Stimulated activated naive B cell treated with anti-CD40 and anti-IgM and Interleukin-4, amounts not matched to agents 10 μg/mL and 1 μg/mL and 100 μg/mL, for 72 hours (primary cell): Measurements from ENCODE around the gene PBX3.

Experiments
- ATAC-seq, 2 donors: fragments of 150-1000 bp; cut with Tn5 transposase; replicated peaks; 2 replicates each; pipeline ENCODE4 v1.10.0; 2021; ENCODE audit warnings: moderate library complexity in 1 of 2
- DNase-seq: peaks from one replicate; pipeline ENCODE4 v3.0.0; 2021
- H3K27ac Mint-ChIP-seq: one replicate; pipeline ENCODE4 v1.8.0; 2022; ENCODE audit warnings: mild to moderate bottlenecking, mixed read lengths
- H3K27me3 Mint-ChIP-seq, 2 donors: one replicate each; pipeline ENCODE4 v1.8.0; 2022; ENCODE audit warnings: mixed read lengths in 2 of 2
- H3K36me3 Mint-ChIP-seq, 2 donors: one replicate each; pipeline ENCODE4 v1.8.0; 2022; ENCODE audit warnings: mixed read lengths in 2 of 2, mild to moderate bottlenecking in 1 of 2
- H3K4me1 Mint-ChIP-seq, 2 donors: one replicate each; pipeline ENCODE4 v1.8.0; 2022; ENCODE audit warnings: mixed read lengths in 2 of 2, mild to moderate bottlenecking in 1 of 2
- H3K4me3 Mint-ChIP-seq, 2 donors: one replicate each; pipeline ENCODE4 v1.8.0; 2022; ENCODE audit warnings: mild to moderate bottlenecking in 2 of 2, mixed read lengths in 2 of 2, moderate library complexity in 1 of 2
- H3K9me3 Mint-ChIP-seq, 2 donors: one replicate each; pipeline ENCODE4 v1.8.0; 2022; ENCODE audit warnings: mixed read lengths in 2 of 2, mild to moderate bottlenecking in 1 of 2

PBX3 gene

DNA sequence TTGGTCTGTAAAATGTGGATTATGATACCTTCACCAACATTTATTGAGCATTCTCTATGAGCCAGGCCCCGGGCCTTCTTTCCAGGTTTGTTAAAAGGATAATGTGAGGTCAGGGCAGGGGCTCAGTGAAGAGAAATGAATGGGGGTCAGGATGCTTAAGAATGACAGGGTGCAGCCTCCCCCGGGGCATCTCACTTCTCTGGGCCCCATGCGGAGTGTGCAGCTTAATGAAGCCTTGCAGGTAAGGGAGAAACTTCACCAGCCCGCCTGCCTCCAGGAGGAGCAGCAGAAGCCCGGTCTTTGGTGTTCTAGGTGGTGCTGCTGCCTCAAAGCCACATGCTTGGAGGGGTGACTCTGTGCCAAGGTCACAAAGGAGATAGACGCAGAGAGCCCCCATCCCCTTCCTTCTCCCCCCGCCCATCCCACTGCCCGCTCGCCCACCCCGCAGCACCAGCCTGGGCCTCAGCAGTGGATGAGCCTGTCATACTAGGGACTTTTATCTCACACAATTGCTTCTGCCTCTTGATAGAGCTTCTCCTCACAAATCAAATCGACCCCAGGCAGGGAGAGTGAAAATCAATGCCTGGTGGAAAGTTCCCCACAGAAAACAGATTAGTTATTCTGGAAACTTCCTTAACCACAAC, 244.8 kb downstream of the PBX3 start:
- no peaks in the 10 kb centered on the region for H3K4me1 Mint-ChIP-seq
- no peak for ATAC-seq
- H3K27ac Mint-ChIP-seq, result no peak overlapping the region
- DNase-seq, result no peak
- H3K36me3 Mint-ChIP-seq, result no peaks in the 10 kb centered on the region
- H3K9me3 Mint-ChIP-seq, result no peaks in the 10 kb centered on the region
- peaks cover 13 to 16% of the 10 kb centered on the region in 2 donors for H3K27me3 Mint-ChIP-seq
- H3K4me3 Mint-ChIP-seq, result no peak overlapping the region

DNA sequence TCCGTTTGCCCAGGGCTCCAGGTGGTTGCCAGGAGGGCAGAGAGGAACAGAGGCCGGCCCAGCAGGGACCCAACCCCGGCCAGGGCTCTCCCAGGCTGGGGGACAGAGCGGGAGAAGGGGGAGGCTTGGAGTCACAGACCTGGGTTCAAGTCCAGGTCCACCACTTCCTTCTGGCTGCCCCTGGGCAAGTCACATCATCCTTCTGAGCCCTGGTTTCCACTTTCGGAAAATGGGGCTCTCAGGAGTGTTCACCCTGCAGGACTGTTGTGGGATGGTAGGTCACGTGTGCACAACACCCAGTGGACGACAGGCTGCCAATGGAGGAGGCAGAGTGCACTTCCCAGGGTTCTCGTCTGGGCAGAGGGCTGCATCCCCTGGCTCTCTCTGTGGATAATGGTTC, 245.4 kb downstream of the PBX3 start:
- H3K27ac Mint-ChIP-seq, result no peak overlapping the region
- no peaks in the 10 kb centered on the region for H3K9me3 Mint-ChIP-seq
- H3K27me3 Mint-ChIP-seq, result peaks cover 12 to 18% of the 10 kb centered on the region in 2 donors
- no peak overlapping the region for H3K4me3 Mint-ChIP-seq
- no peak for DNase-seq
- H3K36me3 Mint-ChIP-seq, result no peaks in the 10 kb centered on the region
- ATAC-seq, result no peak
- no peaks in the 10 kb centered on the region for H3K4me1 Mint-ChIP-seq

GRCh38 chr9:125993466-125993865, 246.3 kb downstream of the PBX3 start:
- Mint-ChIP-seq H3K4me1 (no peaks in the 10 kb centered on the region), H3K9me3 (no peaks in the 10 kb centered on the region), H3K36me3 (no peaks in the 10 kb centered on the region), H3K27me3 (peaks cover 11 to 18% of the 10 kb centered on the region in 2 donors), H3K4me3 (no peak overlapping the region), H3K27ac (no peak overlapping the region)
- no peak for ATAC-seq
- no peak for DNase-seq

- Mint-ChIP-seq H3K27ac (no peak overlapping the region), H3K27me3 (peaks cover 7 to 18% of the 10 kb centered on the region in 2 donors), H3K4me1 (no peaks in the 10 kb centered on the region), H3K9me3 (no peaks in the 10 kb centered on the region), H3K36me3 (no peaks in the 10 kb centered on the region), H3K4me3 (no peak overlapping the region)
- no peak for ATAC-seq
- no peak for DNase-seq
Measured at GRCh38 chr9:125994066-125994943, 247.1 kb downstream of the PBX3 start.

DNA sequence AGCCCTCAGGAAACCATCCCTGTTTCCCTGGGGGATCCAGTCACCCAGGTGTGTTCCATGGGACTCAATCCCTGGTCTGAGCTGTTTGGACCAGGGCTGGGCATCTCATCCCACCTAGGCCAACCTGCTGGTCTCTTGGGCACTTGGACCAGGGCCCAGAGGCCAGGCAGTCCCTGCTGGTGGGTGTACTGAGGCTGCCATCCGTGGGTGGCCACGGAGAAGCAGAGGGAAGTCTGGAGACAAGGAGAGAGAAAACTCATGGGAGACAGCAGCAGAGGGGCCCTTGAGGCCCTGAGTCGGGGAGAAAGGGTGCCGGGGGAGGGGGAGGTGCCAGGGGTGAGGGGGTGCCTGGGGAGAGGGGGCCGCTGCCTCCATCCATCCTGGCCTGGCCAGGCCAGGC, 247.8 kb downstream of the PBX3 start:
- peaks cover 7 to 18% of the 10 kb centered on the region in 2 donors for H3K27me3 Mint-ChIP-seq
- H3K4me3 Mint-ChIP-seq, result no peak overlapping the region
- DNase-seq, result no peak
- no peaks in the 10 kb centered on the region for H3K36me3 Mint-ChIP-seq
- no peaks in the 10 kb centered on the region for H3K9me3 Mint-ChIP-seq
- no peak for ATAC-seq
- H3K27ac Mint-ChIP-seq, result peak overlapping the region; percentile 89
- no peaks in the 10 kb centered on the region for H3K4me1 Mint-ChIP-seq

- Mint-ChIP-seq H3K4me3 (no peak overlapping the region), H3K27me3 (peaks cover 14 to 20% of the 10 kb centered on the region in 2 donors), H3K27ac (no peak overlapping the region), H3K36me3 (no peaks in the 10 kb centered on the region), H3K9me3 (no peaks in the 10 kb centered on the region), H3K4me1 (no peaks in the 10 kb centered on the region)
- no peak for ATAC-seq
- DNase-seq, result no peak
Measured at GRCh38 chr9:125995706-125996105, 248.5 kb downstream of the PBX3 start.

DNA sequence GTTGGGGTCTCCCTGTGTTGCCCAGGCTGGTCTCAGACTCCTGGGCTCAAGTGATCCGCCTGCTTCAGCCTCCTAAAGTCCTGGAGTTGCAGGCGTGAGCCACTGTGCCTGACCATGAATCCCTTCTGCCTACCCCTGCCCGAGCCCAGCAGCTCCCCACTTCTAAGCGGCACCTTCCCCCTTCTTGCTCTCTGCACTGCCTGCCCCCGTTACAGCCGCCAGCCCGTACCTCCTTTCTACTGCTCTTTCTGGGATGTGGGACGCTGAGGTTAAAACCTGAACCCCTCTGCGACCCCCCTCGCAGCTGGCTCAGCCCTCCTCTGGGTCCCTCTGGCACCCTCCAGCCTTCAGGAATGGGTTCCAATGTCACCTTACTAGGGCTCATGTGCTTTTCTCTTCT, 249.6 kb downstream of the PBX3 start:
- Mint-ChIP-seq H3K4me3 (no peak overlapping the region), H3K27me3 (peaks cover 16 to 20% of the 10 kb centered on the region in 2 donors), H3K4me1 (no peaks in the 10 kb centered on the region), H3K27ac (no peak overlapping the region), H3K36me3 (no peaks in the 10 kb centered on the region), H3K9me3 (no peaks in the 10 kb centered on the region)
- ATAC-seq (no peak), DNase-seq (no peak)

DNA sequence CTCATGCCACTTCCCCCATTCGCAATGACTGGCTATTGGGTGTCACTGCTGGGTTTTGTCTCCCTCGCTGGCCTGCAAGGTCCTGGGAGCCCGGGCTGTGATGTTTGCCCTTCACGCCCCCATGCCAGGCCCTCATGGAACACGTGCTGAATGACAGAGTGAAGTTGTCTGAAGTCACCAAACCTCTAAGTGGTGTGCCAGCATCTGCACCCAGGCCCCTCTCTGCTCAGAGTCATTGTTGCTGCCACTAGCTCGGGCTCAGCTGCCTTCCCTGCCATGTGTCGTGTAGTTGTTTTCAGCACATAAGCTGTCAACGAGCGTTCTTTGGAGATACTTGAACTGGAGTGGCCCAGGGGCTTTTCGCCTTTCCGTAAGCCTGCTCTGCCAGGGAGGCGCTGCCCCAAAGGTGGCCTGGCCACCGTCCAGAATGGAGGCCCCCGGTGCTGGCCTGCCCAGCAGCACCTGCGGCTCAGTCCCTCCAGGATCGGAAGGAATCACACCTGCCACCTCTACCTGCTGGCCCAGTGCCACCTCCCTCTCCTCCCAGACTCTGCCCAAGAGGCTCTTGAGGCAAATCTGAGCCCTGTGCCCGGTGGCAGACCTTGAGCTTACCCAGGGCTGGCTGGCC, 250.1 kb downstream of the PBX3 start:
- Mint-ChIP-seq H3K9me3 (no peaks in the 10 kb centered on the region), H3K27ac (no peak overlapping the region), H3K27me3 (peaks cover 16 to 20% of the 10 kb centered on the region in 2 donors), H3K4me3 (no peak overlapping the region), H3K36me3 (no peaks in the 10 kb centered on the region), H3K4me1 (no peaks in the 10 kb centered on the region)
- DNase-seq (no peak), ATAC-seq (no peak)

DNA sequence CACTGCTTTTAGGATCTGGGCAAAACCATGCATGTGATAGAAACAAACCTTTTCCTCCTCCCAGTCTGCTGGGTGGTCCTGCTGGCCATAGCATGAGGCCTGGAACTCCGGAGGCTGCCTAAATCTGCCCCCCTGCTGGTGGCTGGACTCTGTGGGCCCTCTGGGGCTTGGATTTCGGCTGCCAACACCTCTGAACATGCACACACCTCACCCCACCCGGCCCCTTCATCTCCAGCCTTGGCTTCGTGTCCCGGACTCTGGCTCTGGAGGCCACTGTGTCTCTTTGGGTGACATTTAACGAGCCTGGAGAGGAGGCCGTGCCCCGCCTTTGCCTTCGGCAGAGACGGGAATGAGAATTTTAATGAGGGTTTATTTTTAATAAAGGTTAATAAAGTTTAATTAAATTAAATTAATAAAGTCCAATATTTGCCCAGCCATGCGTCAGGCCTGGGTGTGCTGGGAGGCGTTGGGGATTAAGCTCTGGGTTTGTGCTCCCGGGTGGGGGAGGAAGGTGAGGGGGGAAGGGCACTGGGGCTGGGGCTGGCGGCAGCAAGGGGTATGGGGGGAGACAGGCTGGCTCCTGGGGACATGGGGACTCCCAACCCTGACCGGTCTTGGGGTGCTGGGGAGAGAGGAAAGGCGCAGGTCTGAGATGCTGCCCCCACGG, 251.8 kb downstream of the PBX3 start:
- H3K27me3 Mint-ChIP-seq, result peaks cover 16 to 20% of the 10 kb centered on the region in 2 donors
- no peak overlapping the region for H3K27ac Mint-ChIP-seq
- H3K9me3 Mint-ChIP-seq, result no peaks in the 10 kb centered on the region
- DNase-seq, result no peak
- no peaks in the 10 kb centered on the region for H3K36me3 Mint-ChIP-seq
- no peaks in the 10 kb centered on the region for H3K4me1 Mint-ChIP-seq
- no peak for ATAC-seq
- H3K4me3 Mint-ChIP-seq, result no peak overlapping the region

GRCh38 chr9:125999504-125999881, 252.3 kb downstream of the PBX3 start:
- H3K4me3 Mint-ChIP-seq, result no peak overlapping the region
- no peaks in the 10 kb centered on the region for H3K9me3 Mint-ChIP-seq
- no peaks in the 10 kb centered on the region for H3K4me1 Mint-ChIP-seq
- ATAC-seq (no peak), DNase-seq (no peak)
- no peak overlapping the region for H3K27ac Mint-ChIP-seq
- no peaks in the 10 kb centered on the region for H3K36me3 Mint-ChIP-seq
- peaks cover 16 to 20% of the 10 kb centered on the region in 2 donors for H3K27me3 Mint-ChIP-seq

DNA sequence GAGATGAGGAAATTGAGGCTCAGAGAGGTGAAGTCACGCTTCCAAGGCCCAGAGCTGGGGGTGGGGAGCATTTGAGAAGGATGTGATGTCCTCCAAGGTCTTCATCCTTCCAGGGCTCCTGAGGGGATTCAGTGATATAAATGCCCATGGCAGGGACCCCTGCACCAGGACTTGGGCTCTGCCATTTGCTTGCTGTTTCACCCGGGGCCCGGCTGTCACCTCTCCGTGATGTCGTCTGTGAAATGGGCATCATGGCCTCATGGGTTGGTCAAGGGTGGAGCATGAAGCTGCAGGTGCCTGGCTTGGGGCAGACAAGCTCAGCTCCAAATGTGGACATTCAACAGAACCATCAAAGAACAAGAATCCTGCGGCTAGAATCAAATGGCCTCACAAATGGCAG, 253.1 kb downstream of the PBX3 start:
- DNase-seq, result no peak
- H3K9me3 Mint-ChIP-seq, result no peaks in the 10 kb centered on the region
- H3K27ac Mint-ChIP-seq, result no peak overlapping the region
- H3K4me3 Mint-ChIP-seq, result no peak overlapping the region
- peaks cover 16 to 17% of the 10 kb centered on the region in 2 donors for H3K27me3 Mint-ChIP-seq
- H3K4me1 Mint-ChIP-seq, result no peaks in the 10 kb centered on the region
- no peak for ATAC-seq
- H3K36me3 Mint-ChIP-seq, result no peaks in the 10 kb centered on the region

- ATAC-seq, result no peak
- Mint-ChIP-seq H3K4me1 (no peaks in the 10 kb centered on the region), H3K9me3 (no peaks in the 10 kb centered on the region), H3K27me3 (peaks cover 14 to 16% of the 10 kb centered on the region in 2 donors), H3K4me3 (no peak overlapping the region), H3K36me3 (no peaks in the 10 kb centered on the region), H3K27ac (no peak overlapping the region)
- no peak for DNase-seq
Measured at GRCh38 chr9:126000731-126001580, 253.8 kb downstream of the PBX3 start.

DNA sequence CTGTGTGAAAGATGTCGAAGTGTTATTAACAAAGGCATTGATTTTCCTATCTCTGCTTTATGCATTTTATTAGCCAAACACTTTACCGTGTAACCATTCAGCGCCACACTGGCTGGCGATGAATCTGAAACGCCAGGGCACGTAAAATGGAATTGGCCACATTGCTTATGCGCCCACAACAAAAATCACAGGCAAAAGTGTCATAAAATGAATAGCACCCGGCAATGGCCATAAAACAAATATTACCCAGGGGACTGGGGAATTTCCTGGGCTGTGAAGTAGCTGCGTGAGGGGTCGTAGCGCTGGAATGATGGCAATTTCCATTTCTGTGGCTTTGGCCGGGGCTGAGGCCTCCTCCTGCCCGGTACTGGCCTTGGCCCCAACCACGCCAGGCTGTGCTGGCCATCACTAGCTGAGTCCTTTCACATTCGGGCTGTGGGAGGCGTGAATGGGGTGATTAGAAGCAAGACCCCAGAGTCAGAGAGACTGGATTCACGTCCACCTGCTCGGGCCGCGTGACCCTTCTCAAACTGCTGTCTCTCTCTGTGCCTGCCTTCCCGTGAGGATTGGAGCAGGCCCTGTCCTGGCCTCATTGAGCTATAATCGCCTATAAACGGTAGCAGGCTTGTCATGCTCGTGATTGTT, 254.5 kb downstream of the PBX3 start:
- H3K36me3 Mint-ChIP-seq, result no peaks in the 10 kb centered on the region
- H3K4me1 Mint-ChIP-seq, result no peaks in the 10 kb centered on the region
- no peak overlapping the region for H3K4me3 Mint-ChIP-seq
- peaks cover 0 to 3% of the 10 kb centered on the region in 2 donors for H3K9me3 Mint-ChIP-seq
- ATAC-seq (no peak), DNase-seq (no peak)
- peaks cover 14 to 17% of the 10 kb centered on the region in 2 donors for H3K27me3 Mint-ChIP-seq
- no peak overlapping the region for H3K27ac Mint-ChIP-seq
